Small intestine (tissue), 7 donors: ENCODE results near the gene OR51V1. TPM values are rescaled to one million over a fixed set of nuclear protein-coding genes. Genes with fewer than 3 reads are reported as not detected.

Source experiments
- DNase-seq, 2 donors: peaks; one replicate each; pipeline versions ENCODE4 v3.0.0 to v3.0.0-alpha.2; 2013
- FAIRE-seq: peaks from 2 replicates; lab custom pipeline; 2012; peaks lifted over from hg19 to GRCh38; lab: Jason Lieb, UNC
- H3K27ac ChIP-seq, 3 donors: one replicate each; pipeline ENCODE4 v1.5.1; 2013; ENCODE audit warnings: low read length in 2 of 3, mild to moderate bottlenecking in 2 of 3, control low read depth in 1 of 3, inconsistent platforms in 1 of 3, low read depth in 1 of 3, moderate library complexity in 1 of 3
- H3K27me3 ChIP-seq, 3 donors: one replicate each; pipeline ENCODE4 v1.6.1; 2013; ENCODE audit warnings: low read length in 3 of 3, inconsistent platforms in 1 of 3; ENCODE audit not compliant: control insufficient read depth in 3 of 3, insufficient read depth in 3 of 3
- H3K36me3 ChIP-seq, 3 donors: one replicate each; pipeline ENCODE4 v1.6.1; 2013; ENCODE audit warnings: low read length in 3 of 3, inconsistent platforms in 1 of 3, low read depth in 1 of 3, mild to moderate bottlenecking in 1 of 3, moderate library complexity in 1 of 3; ENCODE audit not compliant: control insufficient read depth in 3 of 3, insufficient read depth in 2 of 3
- H3K4me1 ChIP-seq, 3 donors: one replicate each; pipeline ENCODE4 v1.6.1; 2013; ENCODE audit warnings: low read length in 2 of 3, inconsistent platforms in 1 of 3, low read depth in 1 of 3, mild to moderate bottlenecking in 1 of 3, moderate library complexity in 1 of 3; ENCODE audit not compliant: control insufficient read depth in 3 of 3, insufficient read depth in 2 of 3
- H3K4me3 ChIP-seq, 3 donors: one replicate each; pipeline ENCODE4 v1.5.1; 2013; ENCODE audit warnings: low read length in 3 of 3, control low read depth in 1 of 3, inconsistent platforms in 1 of 3, low read depth in 1 of 3, mild to moderate bottlenecking in 1 of 3, moderate library complexity in 1 of 3
- H3K9me3 ChIP-seq, 2 donors: one replicate each; pipeline ENCODE4 v1.6.1; 2013; ENCODE audit warnings: low read depth in 1 of 2, low read length in 1 of 2; ENCODE audit not compliant: control insufficient read depth in 2 of 2, insufficient read depth in 1 of 2
- WGBS, 3 donors: extraction: QIAGEN DNeasy Blood & Tissue Kit; methylation state at CpG; one replicate each; pipeline ENCODE4 v1.1.7; 2013; 5-methylcytosine and 5-hydroxymethylcytosine counted together
- polyA plus RNA-seq, 4 donors: library from polyadenylated mRNA; stranded (reverse) in 3 of 4; unstranded in 1 of 4; fragments of 200-250 nt in 3 of 4; fragments of 120-200 nt in 1 of 4; gene quantifications; one replicate each; pipeline versions ENCODE4 v1.2.1 to v1.2.3, GENCODE V29; 2013
- donor health status: healthy with polysubstance abuse.
- donor health status: control.
- donor health status: control.
- donor health status: Bipolar disorder and iron deficiency.
- donor health status: healthy.

OR51V1 gene
- polyA plus RNA-seq, 4 donors, result not detected

GRCh38 chr11:5153574-5154431 lies 46.7 kb downstream of the OR51V1 start:
- H3K4me1 ChIP-seq, result no peaks in the 10 kb centered on the region
- H3K4me3 ChIP-seq, result no peak overlapping the region
- DNase-seq (no peak), FAIRE-seq (no peak)
- H3K36me3 ChIP-seq, result no peaks in the 10 kb centered on the region
- no peak overlapping the region for H3K27ac ChIP-seq
- WGBS, 3 donors, result 60 to 66% (median 66%) methylated on average over 3 of the region's 3 CpGs
- no peaks in the 10 kb centered on the region for H3K9me3 ChIP-seq
- H3K27me3 ChIP-seq, result no peaks in the 10 kb centered on the region

- Histone ChIP-seq H3K36me3 (no peaks in the 10 kb centered on the region), H3K27me3 (no peaks in the 10 kb centered on the region), H3K4me1 (no peaks in the 10 kb centered on the region), H3K4me3 (no peak overlapping the region), H3K9me3 (no peaks in the 10 kb centered on the region), H3K27ac (no peak overlapping the region)
- no peak for FAIRE-seq
- DNase-seq, result no peak
- 40 to 53% (median 52%) methylated on average over 3 of the region's 3 CpGs for WGBS, 3 donors
Measured at GRCh38 chr11:5151713-5152153, 48.7 kb downstream of the OR51V1 start.

Other genes starting within 250 kb of the OR51V1 start
- gene OR51A2, start 245.0 kb downstream of the OR51V1 start, polyA plus RNA-seq, result not detected
- not detected for gene OR51L1, start 205.8 kb downstream of the OR51V1 start, polyA plus RNA-seq
- not detected for gene OR52J3, start 154.2 kb downstream of the OR51V1 start, polyA plus RNA-seq
- gene OR52E2, start 141.1 kb downstream of the OR51V1 start, polyA plus RNA-seq, result not detected
- gene OR52E1, start 131.1 kb downstream of the OR51V1 start, polyA plus RNA-seq, result not detected
- not detected for gene OR52A5, start 62.3 kb downstream of the OR51V1 start, polyA plus RNA-seq
- not detected for gene OR52A1, start 45.9 kb downstream of the OR51V1 start, polyA plus RNA-seq
- 10 to 100 TPM in 2 of 4 donors, 1 to 10 TPM in 2; 7.4 to 61.4 (median 13.2) TPM for gene HBB, start 26.4 kb upstream of the OR51V1 start, polyA plus RNA-seq
- gene HBD, start 33.8 kb upstream of the OR51V1 start, polyA plus RNA-seq, result under 1 TPM in 1 of 4 donors, not detected in 3; 0.15 TPM
- gene HBG1, start 49.2 kb upstream of the OR51V1 start, polyA plus RNA-seq, result 1 to 10 TPM in 1 of 4 donors, not detected in 3; 2.5 TPM
- 100 to 1,000 TPM in 1 of 4 donors, not detected in 3; 857 TPM for gene HBG2, start 54.1 kb upstream of the OR51V1 start, polyA plus RNA-seq
- 1 to 10 TPM in 1 of 4 donors, not detected in 3; 1.9 TPM for gene HBE1, start 69.3 kb upstream of the OR51V1 start, polyA plus RNA-seq
- gene OR51B4, start 101.3 kb upstream of the OR51V1 start, polyA plus RNA-seq, result not detected
- not detected for gene OR51B2, start 123.6 kb upstream of the OR51V1 start, polyA plus RNA-seq
- gene OR51B5, start 142.8 kb upstream of the OR51V1 start, polyA plus RNA-seq, result under 1 TPM in 1 of 4 donors, not detected in 3; 0.15 TPM
- gene OR51B6, start 150.8 kb upstream of the OR51V1 start, polyA plus RNA-seq, result not detected
- not detected for gene OR51M1, start 183.1 kb upstream of the OR51V1 start, polyA plus RNA-seq
- gene OR51Q1, start 221.4 kb upstream of the OR51V1 start, polyA plus RNA-seq, result not detected
- not detected for gene OR51I1, start 240.8 kb upstream of the OR51V1 start, polyA plus RNA-seq
- under 1 TPM in 1 of 4 donors, not detected in 3; 0.03 TPM for gene OR51I2, start 248.6 kb upstream of the OR51V1 start, polyA plus RNA-seq